G401.6 (cell line): Measurements from ENCODE around the gene INHBA.

Source experiments
- FAIRE-seq: peaks from 2 replicates; lab custom pipeline; 2012; peaks lifted over from hg19 to GRCh38; lab: Jason Lieb, UNC

Gene INHBA

GRCh38 chr7:41702635-41703371, at the start of gene INHBA:
INHBA (minus strand) TSS chr7:41703090; CDS start chr7:41700374, 2,716 bp downstream.
- FAIRE-seq: no peak

- no peak for FAIRE-seq
Measured at GRCh38 chr7:41752615-41753014, 49.7 kb upstream of the INHBA start.

GRCh38 chr7:41750661-41751540, 48.0 kb upstream of the INHBA start:
- no peak for FAIRE-seq

- no peak for FAIRE-seq
Measured at GRCh38 chr7:41747961-41748360, 45.1 kb upstream of the INHBA start.

- FAIRE-seq: no peak
Measured at GRCh38 chr7:41745451-41745850, 42.6 kb upstream of the INHBA start.

GRCh38 chr7:41744161-41744560, 41.3 kb upstream of the INHBA start:
- no peak for FAIRE-seq

GRCh38 chr7:41742401-41743020, 39.6 kb upstream of the INHBA start:
- no peak for FAIRE-seq

- FAIRE-seq: no peak
Measured at GRCh38 chr7:41738806-41739205, 35.9 kb upstream of the INHBA start.

- FAIRE-seq: no peak
Measured at GRCh38 chr7:41738336-41738735, 35.4 kb upstream of the INHBA start.

- FAIRE-seq: no peak
Measured at GRCh38 chr7:41735206-41735605, 32.3 kb upstream of the INHBA start.

GRCh38 chr7:41732843-41733306, 30.0 kb upstream of the INHBA start:
- FAIRE-seq: no peak

GRCh38 chr7:41732436-41732785, 29.5 kb upstream of the INHBA start:
- no peak for FAIRE-seq

GRCh38 chr7:41731493-41732435, 28.9 kb upstream of the INHBA start:
- FAIRE-seq: no peak

GRCh38 chr7:41730668-41731067, 27.8 kb upstream of the INHBA start:
- no peak for FAIRE-seq

GRCh38 chr7:41730161-41730560, 27.3 kb upstream of the INHBA start:
- FAIRE-seq: no peak

GRCh38 chr7:41729059-41729458, 26.2 kb upstream of the INHBA start:
- FAIRE-seq: no peak

GRCh38 chr7:41725013-41725412, 22.1 kb upstream of the INHBA start:
- FAIRE-seq: no peak

GRCh38 chr7:41720886-41721285, 18.0 kb upstream of the INHBA start:
- no peak for FAIRE-seq

GRCh38 chr7:41720046-41720445, 17.2 kb upstream of the INHBA start:
- no peak for FAIRE-seq

GRCh38 chr7:41716691-41717090, 13.8 kb upstream of the INHBA start:
- no peak for FAIRE-seq

GRCh38 chr7:41715000-41715399, 12.1 kb upstream of the INHBA start:
- no peak for FAIRE-seq
